Right ventricle myocardium inferior (tissue), 1 donor: ENCODE data around the gene DHX40. TPM values are rescaled to one million over a fixed set of nuclear protein-coding genes. Genes with fewer than 3 reads are reported as not detected.

Experiments
- ATAC-seq: fragments of 200-7000 bp; cut with Tn5 transposase; one replicate; pipeline ENCODE4 v1.9.1; 2020; ENCODE audit warnings: mild to moderate bottlenecking, moderate library complexity
- DNase-seq: peaks from one replicate; pipeline ENCODE4 v3.0.0; 2021; ENCODE audit errors: missing footprints
- intact Hi-C: fragments of 100-400 bp; cut with DNase I; formaldehyde crosslinking; loops from one replicate; pipeline ENCODE4 v1.11.0; 2022
- total RNA-seq: library from RNA; stranded (reverse); fragmentation: NEBNext Ultra II Directional; extraction: Animal tissue kit (Norgen Biotek cat#: 25700); gene quantifications from one replicate; pipeline ENCODE4 v1.2.1, GENCODE V29; 2021
- donor health status: DM: no; HTN: yes; CAD: no; lungs with severe emphysema.

DHX40 gene
- total RNA-seq, 1 donor from 2014 or later: 18.0 TPM

GRCh38 chr17:59620518-59621259 is 55.3 kb downstream of the DHX40 start:
- DNase-seq (peak; percentile 60), ATAC-seq (peak; percentile 9)
- intact Hi-C loops: no loop called here

DNA sequence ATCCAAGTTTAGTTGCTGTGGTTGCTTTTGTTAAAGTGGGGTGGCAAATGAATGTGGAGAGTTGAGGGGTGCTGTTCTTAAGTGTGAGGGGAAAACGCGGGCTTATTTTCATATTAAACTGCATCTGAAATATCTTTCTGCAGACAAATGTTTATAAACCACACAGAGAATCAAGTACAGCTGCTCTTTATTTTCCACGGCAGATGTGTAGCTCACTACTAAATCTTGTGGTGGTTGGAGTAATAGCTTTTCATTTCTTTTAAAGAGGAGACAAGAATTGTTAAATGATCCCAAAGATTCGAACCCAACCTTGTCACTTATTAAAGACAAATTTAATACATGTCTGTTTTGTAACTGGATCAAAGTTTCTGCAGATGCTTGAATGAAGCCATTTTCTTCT is 56.4 kb downstream of the DHX40 start:
- ATAC-seq (no peak), DNase-seq (no peak)
- intact Hi-C loops: no loop called here

- intact Hi-C loops: no loop called here
- no peak for ATAC-seq
- no peak for DNase-seq
These were observed 57.7 kb downstream of the DHX40 start for GRCh38 chr17:59623151-59623550.

DNA sequence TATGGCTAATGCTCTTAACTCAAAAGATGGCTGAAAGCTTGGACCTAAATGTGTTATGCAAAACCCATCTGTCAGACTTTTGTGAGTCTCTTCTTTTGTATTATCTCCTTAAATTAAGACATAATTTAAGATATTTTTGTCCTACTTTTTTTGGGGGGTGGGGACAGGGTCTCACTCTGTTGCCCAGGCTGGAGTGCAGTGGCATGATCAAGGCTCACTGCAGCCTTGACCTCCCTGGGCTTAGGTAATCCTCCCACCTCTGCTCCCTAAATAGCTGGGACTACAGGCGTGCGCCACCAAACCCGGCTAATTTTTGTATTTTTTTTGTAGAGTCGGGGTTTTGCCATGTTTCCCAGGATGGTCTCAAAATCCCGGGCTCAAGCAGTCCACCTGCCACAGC is 61.3 kb downstream of the DHX40 start:
- intact Hi-C loops: no loop called here

DNA sequence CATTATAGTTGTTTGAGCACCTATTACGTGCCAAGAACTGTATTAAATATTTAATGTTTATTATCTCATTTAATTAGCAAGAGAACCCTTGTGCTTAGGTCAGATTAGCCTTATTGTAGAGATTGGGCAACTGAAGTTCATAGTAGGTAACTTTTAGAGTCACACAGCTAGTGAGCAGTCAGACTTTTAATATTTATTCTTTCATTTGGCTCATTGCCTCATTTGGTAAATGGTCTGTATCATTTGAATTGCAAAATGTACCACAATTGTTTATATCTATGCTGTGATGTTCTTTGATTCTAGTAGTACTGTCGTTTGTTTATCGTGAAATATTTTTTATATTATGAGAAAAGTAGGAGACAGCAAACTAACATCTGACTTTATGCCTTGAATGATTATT is 61.9 kb downstream of the DHX40 start:
- intact Hi-C loops: no loop called here
- ATAC-seq: no peak
- DNase-seq: no peak

More for the DNA sequence above, 61.3 kb downstream of the DHX40 start:
- no peak for ATAC-seq
- no peak for DNase-seq

DNA sequence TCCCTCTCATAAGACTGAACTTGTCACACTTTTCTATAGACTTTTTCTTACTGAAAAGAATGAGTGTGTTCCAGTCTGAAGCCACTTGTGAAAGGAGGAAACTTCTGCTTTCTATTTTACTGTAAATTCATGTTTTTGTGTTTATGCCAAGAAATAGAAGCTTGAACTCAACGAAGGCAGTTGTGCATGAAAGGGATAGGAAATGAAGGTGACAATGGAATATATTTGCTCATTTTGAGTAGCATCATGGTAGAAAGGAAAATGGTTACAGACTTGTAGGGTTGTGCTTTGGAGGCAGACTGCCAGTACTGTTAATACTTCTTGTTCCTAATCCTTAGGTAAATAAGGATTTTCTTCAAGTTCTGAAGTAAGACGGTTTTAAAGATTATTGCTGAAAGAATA is 62.4 kb downstream of the DHX40 start:
- DNase-seq (no peak), ATAC-seq (no peak)
- intact Hi-C loops: no loop called here

DNA sequence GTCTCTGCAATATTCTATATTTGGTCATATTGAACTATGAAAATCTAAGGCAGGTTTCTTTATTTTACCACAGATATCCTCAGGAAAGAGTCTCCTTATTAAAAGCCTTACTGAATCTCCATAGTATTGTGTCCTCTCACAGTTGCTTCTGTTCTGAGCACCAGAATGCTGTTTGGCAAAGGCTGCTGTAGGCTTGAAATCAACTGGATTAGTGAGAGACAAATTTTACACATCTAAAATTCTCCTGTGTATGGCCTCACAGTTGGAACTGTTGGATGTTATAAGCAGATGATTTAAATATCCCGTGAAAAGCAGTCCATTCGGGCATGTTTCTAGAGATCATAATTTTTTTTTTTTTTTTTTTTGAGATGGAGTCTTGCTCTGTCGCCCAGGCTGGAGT is 63.8 kb downstream of the DHX40 start:
- intact Hi-C loops: no loop called here
- DNase-seq (no peak), ATAC-seq (no peak)

GRCh38 chr17:59631276-59631675 is 65.9 kb downstream of the DHX40 start:
- no peak for ATAC-seq
- no peak for DNase-seq
- intact Hi-C loops: no loop called here

GRCh38 chr17:59632398-59632797 is 67.0 kb downstream of the DHX40 start:
- ATAC-seq (no peak), DNase-seq (peak; percentile 48)
- intact Hi-C loops: no loop called here

- ATAC-seq: no peak
- intact Hi-C loops: no loop called here
- DNase-seq: no peak
These were observed 68.4 kb downstream of the DHX40 start for GRCh38 chr17:59633658-59634359.

GRCh38 chr17:59634632-59635541 is 69.5 kb downstream of the DHX40 start:
- intact Hi-C loops: no loop called here
- peak; percentile 17 for ATAC-seq

GRCh38 chr17:59637611-59638310 is 72.4 kb downstream of the DHX40 start:
- ATAC-seq (no peak), DNase-seq (no peak)
- intact Hi-C loops: no loop called here

More at GRCh38 chr17:59634632-59635541, 69.5 kb downstream of the DHX40 start:
- no peak for DNase-seq

DNA sequence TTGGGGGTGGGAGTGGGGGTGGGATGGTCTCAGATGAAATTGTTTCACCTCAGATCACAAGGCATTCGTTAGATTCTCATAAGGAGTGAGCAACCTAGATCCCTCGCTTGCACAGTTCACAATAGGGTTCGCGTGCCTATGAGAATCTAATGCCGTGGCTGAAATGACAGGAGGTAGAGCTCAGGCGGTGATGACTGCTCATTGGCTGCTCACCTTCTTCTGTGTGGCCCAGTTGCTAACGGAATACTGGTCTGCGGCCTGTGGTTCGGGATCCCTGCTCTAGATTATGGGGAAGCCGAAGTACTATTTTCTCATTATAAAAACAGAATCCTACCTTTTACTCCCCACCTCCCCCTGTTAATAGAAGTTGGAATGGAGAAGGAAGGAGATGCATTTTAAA is 73.1 kb downstream of the DHX40 start:
- intact Hi-C loops: no loop called here
- ATAC-seq (peak; percentile 62), DNase-seq (no peak)

GRCh38 chr17:59641799-59642484 is 76.5 kb downstream of the DHX40 start:
- intact Hi-C loops: no loop called here
- DNase-seq: no peak

GRCh38 chr17:59642565-59642964 is 77.2 kb downstream of the DHX40 start:
- intact Hi-C loops: no loop called here

More at GRCh38 chr17:59641799-59642484, 76.5 kb downstream of the DHX40 start:
- no peak for ATAC-seq

DNA sequence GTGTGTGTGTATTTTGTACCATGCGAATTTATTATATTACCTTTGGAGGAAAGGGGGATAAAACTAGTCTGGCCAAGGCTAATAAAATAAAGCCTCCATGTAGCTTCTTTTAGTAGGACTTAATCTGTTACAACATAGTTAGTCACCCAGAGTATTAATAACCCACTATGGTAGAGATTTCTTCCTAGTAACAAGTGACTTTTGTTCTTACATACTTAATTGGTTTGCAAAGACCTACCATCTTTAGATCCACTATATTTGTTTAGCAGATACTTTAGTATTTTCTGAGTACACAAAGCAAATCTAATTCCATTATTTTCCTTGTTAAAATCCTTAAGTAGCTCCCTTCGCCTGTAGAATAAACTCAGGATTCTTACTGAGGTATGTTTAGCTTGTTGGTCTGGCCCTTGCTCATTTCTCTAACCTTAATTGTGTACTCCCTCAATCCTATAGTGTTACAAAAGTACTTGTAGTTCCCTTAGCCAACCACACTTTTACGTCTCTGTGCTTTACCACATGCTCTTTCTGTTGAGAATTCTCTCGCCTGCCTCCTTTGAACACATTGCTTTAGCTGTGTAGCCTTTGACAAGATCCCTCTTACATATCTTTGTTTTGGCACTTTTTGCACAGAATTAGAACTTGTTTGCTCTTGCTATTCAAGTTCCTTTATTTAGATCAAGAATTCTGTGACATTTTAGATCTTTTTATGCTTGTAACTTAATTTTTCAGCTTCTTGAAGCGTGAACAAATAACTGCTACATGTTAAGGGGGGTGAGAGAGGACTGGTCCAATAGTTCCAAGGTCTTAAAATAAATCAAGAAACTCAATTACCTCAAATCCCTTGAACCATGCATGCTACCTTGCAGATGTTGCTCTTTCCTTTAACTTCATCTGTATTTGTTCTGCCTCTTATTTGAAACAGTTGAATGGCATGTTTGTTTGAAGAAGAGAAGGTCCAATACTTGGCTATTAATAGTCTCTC is 78.0 kb downstream of the DHX40 start:
- intact Hi-C loops: no loop called here
- ATAC-seq: peak; percentile 42
- DNase-seq: no peak

More at GRCh38 chr17:59642565-59642964, 77.2 kb downstream of the DHX40 start:
- DNase-seq (no peak), ATAC-seq (no peak)

DNA sequence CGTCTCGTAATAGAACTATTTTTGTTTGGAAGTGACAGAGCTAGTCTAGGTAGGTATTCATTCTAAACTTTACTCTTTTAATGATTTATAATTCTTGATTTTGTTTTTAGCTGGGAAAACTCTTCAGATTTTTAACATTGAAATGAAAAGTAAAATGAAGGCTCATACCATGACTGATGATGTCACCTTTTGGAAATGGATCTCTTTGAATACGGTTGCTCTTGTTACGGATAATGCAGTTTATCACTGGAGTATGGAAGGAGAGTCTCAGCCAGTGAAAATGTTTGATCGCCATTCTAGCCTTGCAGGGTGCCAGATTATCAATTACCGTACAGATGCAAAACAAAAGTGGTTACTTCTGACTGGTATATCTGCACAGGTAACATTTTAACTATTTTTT is 81.9 kb downstream of the DHX40 start:
- ATAC-seq (no peak), DNase-seq (no peak)
- intact Hi-C loops: no loop called here
